Central memory CD8-positive, alpha-beta T cell (primary cell): ENCODE measurements around the gene ADPRS.

Experiments used
- ATAC-seq: fragments of 150-1000 bp; cut with Tn5 transposase; replicated peaks from 2 replicates; pipeline ENCODE4 v1.10.0; 2022; ENCODE audit warnings: mild to moderate bottlenecking, moderate FRiP score, moderate number of reproducible peaks; ENCODE audit not compliant: poor library complexity, severe bottlenecking; ENCODE audit errors: extremely low read depth
- DNase-seq, 2 donors: peaks; one replicate each; pipeline ENCODE4 v3.0.0; 2021; ENCODE audit warnings: low spot score in 2 of 2
- H3K27ac Mint-ChIP-seq: one replicate; pipeline ENCODE4 v1.8.0; 2022; ENCODE audit warnings: low read depth, mild to moderate bottlenecking, moderate library complexity, mixed read lengths
- H3K27me3 Mint-ChIP-seq: one replicate; pipeline ENCODE4 v1.8.0; 2022; ENCODE audit warnings: mixed read lengths
- H3K36me3 Mint-ChIP-seq: one replicate; pipeline ENCODE4 v1.8.0; 2022; ENCODE audit warnings: mild to moderate bottlenecking, moderate library complexity, mixed read lengths; ENCODE audit not compliant: insufficient read depth
- H3K4me1 Mint-ChIP-seq: one replicate; pipeline ENCODE4 v1.8.0; 2022; ENCODE audit warnings: mixed read lengths
- H3K4me3 Mint-ChIP-seq: one replicate; pipeline ENCODE4 v1.8.0; 2022; ENCODE audit warnings: mild to moderate bottlenecking, moderate library complexity, mixed read lengths
- H3K9me3 Mint-ChIP-seq: one replicate; pipeline ENCODE4 v1.8.0; 2022; ENCODE audit warnings: mixed read lengths

The ADPRS gene

GRCh38 chr1:36101546-36101945 is 12.9 kb downstream of the ADPRS start:
- Mint-ChIP-seq H3K4me3 (no peak overlapping the region), H3K27me3 (no peaks in the 10 kb centered on the region), H3K27ac (no peak overlapping the region), H3K9me3 (no peaks in the 10 kb centered on the region), H3K4me1 (no peaks in the 10 kb centered on the region), H3K36me3 (peaks cover 3% of the 10 kb centered on the region)
- ATAC-seq, result no peak
- DNase-seq, result no peak

- H3K9me3 Mint-ChIP-seq, result no peaks in the 10 kb centered on the region
- no peaks in the 10 kb centered on the region for H3K36me3 Mint-ChIP-seq
- no peak for DNase-seq
- no peaks in the 10 kb centered on the region for H3K27me3 Mint-ChIP-seq
- peaks cover 6% of the 10 kb centered on the region for H3K4me1 Mint-ChIP-seq
- ATAC-seq, result no peak
- no peak overlapping the region for H3K27ac Mint-ChIP-seq
- no peak overlapping the region for H3K4me3 Mint-ChIP-seq
Measured at GRCh38 chr1:36106269-36106668, 17.6 kb downstream of the ADPRS start.

DNA sequence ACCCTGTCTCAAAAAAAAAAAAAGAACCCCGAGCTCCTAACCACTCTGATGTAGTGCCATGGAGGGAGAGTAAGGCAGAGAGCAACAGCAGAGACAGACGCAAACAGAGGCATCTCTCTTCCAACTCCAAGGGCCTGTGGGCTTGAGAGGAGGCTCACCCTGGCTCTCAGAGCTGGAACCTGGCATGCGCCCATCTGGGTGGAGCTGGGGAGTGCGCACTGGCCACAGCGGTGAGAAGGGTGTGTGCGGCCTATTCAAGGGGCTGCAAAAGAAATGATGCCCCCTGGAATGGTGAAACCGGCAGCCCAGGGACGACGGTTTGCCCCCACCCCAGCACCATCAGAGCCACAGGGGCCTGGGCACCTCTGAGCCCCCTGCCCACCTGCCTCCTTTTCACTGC is 18.7 kb downstream of the ADPRS start:
- no peak for ATAC-seq
- Mint-ChIP-seq H3K4me3 (no peak overlapping the region), H3K4me1 (peaks cover 6% of the 10 kb centered on the region), H3K9me3 (no peaks in the 10 kb centered on the region), H3K36me3 (no peaks in the 10 kb centered on the region), H3K27ac (peak overlapping the region; percentile 35), H3K27me3 (no peaks in the 10 kb centered on the region)
- DNase-seq, result no peak

GRCh38 chr1:36108314-36108713 is 19.6 kb downstream of the ADPRS start:
- Mint-ChIP-seq H3K4me1 (peaks cover 6% of the 10 kb centered on the region), H3K9me3 (no peaks in the 10 kb centered on the region), H3K27me3 (no peaks in the 10 kb centered on the region), H3K4me3 (no peak overlapping the region), H3K36me3 (no peaks in the 10 kb centered on the region), H3K27ac (no peak overlapping the region)
- no peak for DNase-seq
- no peak for ATAC-seq

- ATAC-seq, result peak; percentile 97
- Mint-ChIP-seq H3K4me3 (no peak overlapping the region), H3K27ac (peak overlapping the region; percentile 54), H3K4me1 (peaks cover 6% of the 10 kb centered on the region), H3K9me3 (no peaks in the 10 kb centered on the region), H3K27me3 (no peaks in the 10 kb centered on the region), H3K36me3 (peaks cover 2% of the 10 kb centered on the region)
- no peak for DNase-seq
Measured at GRCh38 chr1:36109041-36109679, 20.5 kb downstream of the ADPRS start.

DNA sequence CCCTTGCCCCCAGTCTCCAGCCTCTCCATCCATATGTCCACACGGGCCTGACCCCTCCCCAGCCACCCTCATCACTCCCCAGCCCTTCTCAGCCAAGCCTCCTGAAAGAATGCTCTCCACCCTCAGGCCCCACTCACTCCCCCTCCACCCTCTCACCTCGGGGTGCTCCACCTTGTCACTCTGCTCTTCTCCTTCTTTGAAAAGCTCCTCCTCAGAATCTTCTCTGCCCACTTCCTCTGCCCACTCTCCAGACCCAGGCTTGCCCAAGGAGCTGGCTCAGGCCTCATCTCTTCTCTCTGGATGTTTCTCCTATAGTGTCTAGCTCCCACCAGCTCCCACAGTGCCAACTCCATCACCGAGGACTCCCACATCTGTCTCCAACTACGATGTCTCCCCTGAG is 22.5 kb downstream of the ADPRS start:
- Mint-ChIP-seq H3K4me3 (no peak overlapping the region), H3K4me1 (peaks cover 6% of the 10 kb centered on the region), H3K9me3 (no peaks in the 10 kb centered on the region), H3K36me3 (peaks cover 2% of the 10 kb centered on the region), H3K27ac (no peak overlapping the region), H3K27me3 (no peaks in the 10 kb centered on the region)
- DNase-seq (no peak), ATAC-seq (no peak)

DNA sequence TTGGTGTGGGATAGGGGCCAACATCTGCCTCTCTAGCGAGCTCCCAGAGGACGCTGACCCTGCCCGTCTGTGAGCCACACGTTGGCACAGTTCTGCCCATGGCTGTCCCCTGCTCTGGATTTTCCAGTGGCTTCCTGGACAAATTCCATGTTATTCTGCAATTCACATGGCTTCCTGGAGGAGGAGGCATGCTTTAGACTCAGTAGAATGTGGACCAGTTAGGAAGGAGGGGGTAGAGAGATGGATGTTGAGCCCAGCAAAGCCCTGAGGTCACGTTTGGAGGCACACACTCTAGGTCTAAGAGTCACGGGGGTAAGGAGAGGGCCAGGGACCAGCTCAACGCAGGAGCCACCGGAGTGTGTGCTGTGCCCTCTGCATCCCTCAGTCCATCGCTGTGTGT is 24.1 kb downstream of the ADPRS start:
- Mint-ChIP-seq H3K27ac (no peak overlapping the region), H3K27me3 (no peaks in the 10 kb centered on the region), H3K4me3 (no peak overlapping the region), H3K4me1 (peaks cover 6% of the 10 kb centered on the region), H3K36me3 (peaks cover 2% of the 10 kb centered on the region), H3K9me3 (no peaks in the 10 kb centered on the region)
- DNase-seq (no peak), ATAC-seq (no peak)

- H3K4me1 Mint-ChIP-seq, result peaks cover under 1% of the 10 kb centered on the region
- H3K4me3 Mint-ChIP-seq, result no peak overlapping the region
- ATAC-seq (no peak), DNase-seq (no peak)
- H3K27ac Mint-ChIP-seq, result no peak overlapping the region
- H3K9me3 Mint-ChIP-seq, result no peaks in the 10 kb centered on the region
- H3K36me3 Mint-ChIP-seq, result peaks cover 2% of the 10 kb centered on the region
- no peaks in the 10 kb centered on the region for H3K27me3 Mint-ChIP-seq
Measured at GRCh38 chr1:36114371-36114770, 25.7 kb downstream of the ADPRS start.

DNA sequence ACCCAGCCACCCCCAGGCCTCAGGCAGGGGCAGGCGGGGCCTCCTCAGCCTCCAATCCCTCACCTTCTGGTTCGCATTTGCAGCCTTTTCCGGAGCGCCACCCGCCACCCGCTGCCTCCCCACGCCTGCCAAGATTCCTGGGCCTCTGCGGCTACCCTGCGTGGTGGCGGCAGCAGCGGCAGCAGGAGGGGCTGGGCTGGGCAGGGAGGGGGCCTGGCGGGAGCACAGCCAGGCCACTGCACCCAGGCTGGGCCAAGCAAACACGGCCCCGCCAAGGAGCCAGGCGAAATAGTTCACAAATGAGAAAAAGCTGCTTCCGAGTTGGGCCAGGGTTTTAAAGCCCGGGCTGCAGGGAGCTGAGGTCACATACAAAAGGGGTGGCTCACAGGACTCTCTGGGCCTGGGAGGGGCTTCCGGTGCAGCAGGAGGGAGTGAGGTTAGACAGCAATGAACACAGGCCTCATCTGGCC is 26.5 kb downstream of the ADPRS start:
- no peak overlapping the region for H3K27ac Mint-ChIP-seq
- ATAC-seq (no peak), DNase-seq (no peak)
- no peaks in the 10 kb centered on the region for H3K4me1 Mint-ChIP-seq
- H3K9me3 Mint-ChIP-seq, result no peaks in the 10 kb centered on the region
- H3K36me3 Mint-ChIP-seq, result peaks cover 2% of the 10 kb centered on the region
- peaks cover 4% of the 10 kb centered on the region for H3K27me3 Mint-ChIP-seq
- no peak overlapping the region for H3K4me3 Mint-ChIP-seq

- ATAC-seq, result no peak
- H3K4me1 Mint-ChIP-seq, result no peaks in the 10 kb centered on the region
Measured at GRCh38 chr1:36115931-36116330, 27.2 kb downstream of the ADPRS start.

GRCh38 chr1:36116901-36117300 is 28.2 kb downstream of the ADPRS start:
- H3K4me3 Mint-ChIP-seq, result no peak overlapping the region
- no peak for DNase-seq
- H3K27me3 Mint-ChIP-seq, result peaks cover 13% of the 10 kb centered on the region
- no peak overlapping the region for H3K27ac Mint-ChIP-seq
- H3K4me1 Mint-ChIP-seq, result no peaks in the 10 kb centered on the region
- H3K36me3 Mint-ChIP-seq, result peaks cover 2% of the 10 kb centered on the region
- H3K9me3 Mint-ChIP-seq, result no peaks in the 10 kb centered on the region
- ATAC-seq, result no peak

More at GRCh38 chr1:36115931-36116330, 27.2 kb downstream of the ADPRS start:
- H3K27ac Mint-ChIP-seq, result no peak overlapping the region
- no peak overlapping the region for H3K4me3 Mint-ChIP-seq
- no peak for DNase-seq
- no peaks in the 10 kb centered on the region for H3K9me3 Mint-ChIP-seq
- H3K36me3 Mint-ChIP-seq, result peaks cover 2% of the 10 kb centered on the region
- H3K27me3 Mint-ChIP-seq, result peaks cover 8% of the 10 kb centered on the region

DNA sequence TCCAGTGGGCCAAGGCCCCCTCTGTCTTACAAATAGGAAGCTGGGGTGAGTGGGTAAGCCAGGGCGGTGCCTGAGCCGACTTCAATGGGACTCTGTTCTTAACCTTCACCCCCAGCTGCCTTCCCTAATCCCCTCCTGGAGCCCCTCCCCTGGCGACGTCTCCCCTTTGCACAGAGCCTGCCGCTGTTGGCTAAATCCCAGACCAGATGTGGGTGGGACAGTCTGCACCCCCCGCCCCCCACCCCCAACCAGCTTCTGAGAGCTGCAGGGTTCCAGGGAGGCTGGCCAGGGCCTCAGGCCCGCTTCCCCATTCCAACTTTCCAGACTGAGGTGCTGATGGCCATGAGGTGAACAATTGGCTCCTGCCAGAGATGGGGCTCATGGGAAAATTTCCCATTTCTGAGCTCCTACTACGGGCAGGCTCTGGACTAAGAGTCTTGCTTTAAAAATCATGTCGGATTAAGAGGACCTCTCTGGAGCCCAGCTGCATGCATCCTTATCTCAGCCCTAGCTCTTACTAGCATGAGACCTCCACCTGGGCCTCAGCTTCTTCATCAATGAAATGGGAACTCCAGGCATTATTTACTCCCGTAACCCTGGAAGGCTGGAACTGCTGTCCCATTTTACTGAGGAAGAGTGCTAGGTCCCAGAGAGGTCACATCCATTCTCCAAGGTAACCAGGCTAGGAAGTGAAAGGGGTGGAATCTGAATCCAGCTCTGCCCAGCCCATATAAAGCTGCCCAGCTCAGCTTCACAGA is 29.9 kb downstream of the ADPRS start:
- H3K4me1 Mint-ChIP-seq, result peaks cover 5% of the 10 kb centered on the region
- no peak overlapping the region for H3K27ac Mint-ChIP-seq
- ATAC-seq, result no peak
- H3K9me3 Mint-ChIP-seq, result no peaks in the 10 kb centered on the region
- H3K4me3 Mint-ChIP-seq, result no peak overlapping the region
- peaks cover 30% of the 10 kb centered on the region for H3K27me3 Mint-ChIP-seq
- H3K36me3 Mint-ChIP-seq, result peaks cover under 1% of the 10 kb centered on the region
- no peak for DNase-seq

GRCh38 chr1:36119456-36119855 is 30.8 kb downstream of the ADPRS start:
- Mint-ChIP-seq H3K4me3 (no peak overlapping the region), H3K9me3 (no peaks in the 10 kb centered on the region), H3K27me3 (peaks cover 38% of the 10 kb centered on the region), H3K36me3 (peaks cover 2% of the 10 kb centered on the region), H3K4me1 (peaks cover 8% of the 10 kb centered on the region), H3K27ac (no peak overlapping the region)
- DNase-seq, result no peak
- ATAC-seq, result no peak
